ENCODE data around the gene MSANTD1.

The MSANTD1 gene

GRCh38 chr4:3233391-3234071, 15.4 kb upstream of the MSANTD1 start:
- no peak for FAIRE-seq

DNA sequence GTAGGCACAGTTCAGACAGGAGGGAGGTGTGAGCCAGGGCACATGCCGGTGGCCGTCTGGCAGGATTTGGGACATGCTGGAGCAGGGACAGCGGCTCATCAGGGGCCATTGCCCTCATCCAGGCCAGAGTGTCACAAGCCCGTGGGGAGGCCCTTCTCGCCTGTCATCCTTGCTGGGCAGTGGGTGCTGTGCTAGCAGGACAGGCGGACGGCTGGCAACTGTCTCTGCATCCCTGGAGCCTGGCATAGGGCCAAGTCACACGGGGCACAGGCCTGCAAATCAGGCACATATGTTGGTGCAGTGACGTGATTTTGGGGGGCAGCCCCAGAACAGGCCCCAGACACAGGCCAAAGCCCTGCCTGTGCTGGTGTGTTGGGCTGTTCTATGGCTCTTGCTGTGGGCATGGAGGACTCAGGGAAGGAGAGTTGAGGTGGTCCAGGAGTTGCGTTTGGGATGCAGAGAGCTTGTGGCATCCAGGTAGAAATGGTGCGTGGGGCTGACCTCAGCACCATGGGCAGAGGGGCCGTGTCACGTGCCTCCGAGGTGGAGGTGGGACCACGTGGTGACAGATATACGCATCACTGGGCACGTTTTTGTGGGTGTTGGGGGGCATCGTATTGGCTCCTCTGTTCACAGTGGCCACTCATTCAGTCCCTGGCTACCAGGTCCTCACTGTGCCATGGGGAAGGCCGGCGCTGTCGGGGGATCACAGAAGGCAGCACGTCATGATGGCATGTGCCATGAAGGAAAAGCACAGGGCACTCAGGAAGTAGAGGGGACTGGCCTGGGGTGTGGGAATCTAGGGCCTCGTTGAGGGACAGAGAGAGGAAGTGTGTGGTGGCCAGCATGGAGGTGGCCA, 14.6 kb upstream of the MSANTD1 start:
- no peak for FAIRE-seq

DNA sequence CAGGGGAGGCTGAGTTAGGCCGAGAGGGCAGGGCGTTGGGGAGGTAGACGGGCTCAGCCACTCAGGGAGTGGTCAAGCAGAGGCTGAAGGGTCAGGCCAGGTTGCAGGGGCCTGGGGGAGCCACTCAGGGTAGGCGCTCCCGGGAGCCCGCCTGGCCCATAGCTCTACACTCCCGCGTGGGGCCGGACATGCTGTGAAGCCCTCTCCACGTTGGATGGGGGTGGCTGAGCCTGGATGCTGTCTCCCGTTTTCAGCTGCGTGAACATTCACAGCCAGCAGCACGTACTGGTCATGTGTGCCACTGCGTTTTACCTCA, 14.0 kb upstream of the MSANTD1 start:
- no peak for FAIRE-seq

GRCh38 chr4:3235581-3235980, 13.4 kb upstream of the MSANTD1 start:
- FAIRE-seq = no peak

DNA sequence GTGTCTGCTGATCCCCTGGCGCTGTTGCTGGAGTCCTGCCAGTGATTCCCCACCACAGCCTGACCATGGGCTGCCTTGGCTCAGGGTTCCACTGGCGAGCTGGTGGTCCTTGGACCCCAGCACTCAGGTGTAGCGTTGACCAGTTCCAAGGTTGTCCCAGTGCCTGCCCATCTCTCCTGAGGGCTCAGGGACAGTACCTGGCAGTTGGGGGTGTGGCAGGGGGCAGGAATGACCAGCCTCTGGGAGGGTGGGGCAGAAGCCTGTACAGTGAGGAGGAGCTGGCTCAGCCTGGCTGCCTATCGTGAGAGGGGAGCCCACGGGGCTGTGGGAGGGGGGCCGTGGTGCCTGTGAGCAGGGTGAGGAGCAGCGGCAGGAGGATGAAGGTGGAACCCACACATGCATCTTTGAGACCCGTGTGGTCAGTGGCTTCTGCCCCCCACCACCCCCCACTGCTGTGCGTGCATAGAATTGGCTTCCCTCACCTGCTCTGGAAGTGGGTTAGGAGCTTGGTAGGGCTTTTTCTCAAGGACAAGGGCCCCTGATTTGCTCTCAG, 12.6 kb upstream of the MSANTD1 start:
- no peak for FAIRE-seq

GRCh38 chr4:3237266-3237665, 11.7 kb upstream of the MSANTD1 start:
- FAIRE-seq = no peak

DNA sequence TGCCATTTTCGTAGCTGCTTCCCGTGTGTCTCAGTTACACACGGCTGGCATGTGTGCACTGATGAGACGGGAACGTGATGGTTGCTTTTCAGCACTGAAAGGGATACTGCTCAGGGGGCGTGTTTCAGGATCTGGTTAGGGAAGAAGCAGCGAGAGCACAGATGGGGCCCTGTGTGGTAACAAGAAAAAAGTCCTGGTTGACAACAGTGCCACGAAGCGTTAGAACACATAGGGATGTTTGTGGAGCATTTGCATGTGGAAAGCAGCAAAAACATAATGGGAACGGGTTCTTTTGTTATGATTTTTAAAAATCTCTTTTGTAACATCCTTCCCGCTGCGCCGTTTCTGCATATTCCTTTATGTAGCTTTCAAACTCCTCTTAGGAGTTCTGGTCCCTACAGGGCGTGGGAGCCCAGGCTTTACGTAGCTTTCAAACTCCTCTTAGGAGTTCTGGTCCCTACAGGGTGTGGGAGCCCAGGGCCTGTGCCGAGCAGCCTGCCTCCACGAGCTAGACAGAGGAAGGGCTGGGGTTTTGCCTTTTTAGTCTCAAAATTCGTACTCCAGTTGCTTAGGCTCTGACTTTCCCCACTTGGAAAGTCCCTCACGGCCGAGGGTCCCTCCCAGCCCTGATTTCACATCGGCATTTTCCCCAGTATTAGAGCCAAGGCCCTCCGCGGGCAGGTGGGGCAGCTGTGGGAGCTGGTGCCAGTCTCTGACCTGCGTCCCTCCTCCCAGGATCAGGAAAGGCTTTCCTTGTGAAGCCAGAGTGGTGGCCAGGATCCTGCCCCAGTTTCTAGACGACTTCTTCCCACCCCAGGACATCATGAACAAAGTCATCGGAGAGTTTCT, 11.0 kb upstream of the MSANTD1 start:
- FAIRE-seq = no peak

DNA sequence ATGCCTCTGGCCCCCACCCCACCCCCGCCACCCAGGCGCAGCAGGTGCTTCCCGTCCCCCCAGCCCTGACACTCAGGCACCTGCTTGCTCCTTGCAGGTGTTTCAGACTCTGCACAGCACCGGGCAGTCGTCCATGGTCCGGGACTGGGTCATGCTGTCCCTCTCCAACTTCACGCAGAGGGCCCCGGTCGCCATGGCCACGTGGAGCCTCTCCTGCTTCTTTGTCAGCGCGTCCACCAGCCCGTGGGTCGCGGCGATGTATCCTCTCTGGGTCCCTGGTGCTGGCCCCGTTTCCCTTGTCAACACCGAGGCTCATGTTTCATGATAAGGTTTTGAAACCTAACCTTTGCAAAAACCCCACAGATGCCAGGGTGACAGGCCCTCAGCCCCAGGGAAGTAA, 10.2 kb upstream of the MSANTD1 start:
- FAIRE-seq = no peak

DNA sequence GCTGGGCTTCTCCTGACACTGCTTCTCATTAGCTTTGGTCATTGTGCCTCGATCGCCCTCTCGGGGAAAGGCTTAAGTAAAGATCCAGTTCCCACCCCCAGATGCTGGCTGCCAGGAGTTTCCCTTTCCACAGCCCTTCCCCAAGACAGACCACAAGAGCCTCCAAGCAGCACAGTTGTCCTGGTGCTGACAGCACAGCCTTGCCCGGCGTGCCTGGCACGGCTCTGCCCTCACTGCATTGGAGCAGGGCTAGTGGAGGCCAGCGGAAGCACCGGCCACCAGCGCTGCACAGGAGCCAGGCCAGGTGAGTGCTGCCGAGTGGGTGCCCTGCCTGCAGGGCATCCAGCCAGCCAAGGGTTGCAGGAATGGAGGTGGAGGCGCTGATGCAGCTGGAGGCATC, 9.7 kb upstream of the MSANTD1 start:
- no peak for FAIRE-seq

DNA sequence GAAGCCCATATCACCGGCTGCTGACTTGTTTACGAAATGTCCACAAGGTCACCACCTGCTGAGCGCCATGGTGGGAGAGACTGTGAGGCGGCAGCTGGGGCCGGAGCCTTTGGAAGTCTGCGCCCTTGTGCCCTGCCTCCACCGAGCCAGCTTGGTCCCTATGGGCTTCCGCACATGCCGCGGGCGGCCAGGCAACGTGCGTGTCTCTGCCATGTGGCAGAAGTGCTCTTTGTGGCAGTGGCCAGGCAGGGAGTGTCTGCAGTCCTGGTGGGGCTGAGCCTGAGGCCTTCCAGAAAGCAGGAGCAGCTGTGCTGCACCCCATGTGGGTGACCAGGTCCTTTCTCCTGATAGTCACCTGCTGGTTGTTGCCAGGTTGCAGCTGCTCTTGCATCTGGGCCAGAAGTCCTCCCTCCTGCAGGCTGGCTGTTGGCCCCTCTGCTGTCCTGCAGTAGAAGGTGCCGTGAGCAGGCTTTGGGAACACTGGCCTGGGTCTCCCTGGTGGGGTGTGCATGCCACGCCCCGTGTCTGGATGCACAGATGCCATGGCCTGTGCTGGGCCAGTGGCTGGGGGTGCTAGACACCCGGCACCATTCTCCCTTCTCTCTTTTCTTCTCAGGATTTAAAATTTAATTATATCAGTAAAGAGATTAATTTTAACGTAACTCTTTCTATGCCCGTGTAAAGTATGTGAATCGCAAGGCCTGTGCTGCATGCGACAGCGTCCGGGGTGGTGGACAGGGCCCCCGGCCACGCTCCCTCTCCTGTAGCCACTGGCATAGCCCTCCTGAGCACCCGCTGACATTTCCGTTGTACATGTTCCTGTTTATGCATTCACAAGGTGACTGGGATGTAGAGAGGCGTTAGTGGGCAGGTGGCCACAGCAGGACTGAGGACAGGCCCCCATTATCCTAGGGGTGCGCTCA, 8.7 kb upstream of the MSANTD1 start:
- no peak for FAIRE-seq

DNA sequence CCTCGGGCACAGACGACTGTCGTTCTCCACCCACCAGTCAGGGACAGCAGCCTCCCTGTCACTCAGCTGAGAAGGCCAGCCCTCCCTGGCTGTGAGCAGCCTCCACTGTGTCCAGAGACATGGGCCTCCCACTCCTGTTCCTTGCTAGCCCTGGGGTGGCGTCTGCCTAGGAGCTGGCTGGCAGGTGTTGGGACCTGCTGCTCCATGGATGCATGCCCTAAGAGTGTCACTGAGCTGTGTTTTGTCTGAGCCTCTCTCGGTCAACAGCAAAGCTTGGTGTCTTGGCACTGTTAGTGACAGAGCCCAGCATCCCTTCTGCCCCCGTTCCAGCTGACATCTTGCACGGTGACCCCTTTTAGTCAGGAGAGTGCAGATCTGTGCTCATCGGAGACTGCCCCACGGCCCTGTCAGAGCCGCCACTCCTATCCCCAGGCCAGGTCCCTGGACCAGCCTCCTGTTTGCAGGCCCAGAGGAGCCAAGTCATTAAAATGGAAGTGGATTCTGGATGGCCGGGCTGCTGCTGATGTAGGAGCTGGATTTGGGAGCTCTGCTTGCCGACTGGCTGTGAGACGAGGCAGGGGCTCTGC, 7.9 kb upstream of the MSANTD1 start:
- no peak for FAIRE-seq

- FAIRE-seq = peak; percentile 90
Measured at GRCh38 chr4:3241898-3242524, 6.9 kb upstream of the MSANTD1 start.

GRCh38 chr4:3243136-3243780, 5.7 kb upstream of the MSANTD1 start:
- no peak for FAIRE-seq

GRCh38 chr4:3244002-3244401, 5.0 kb upstream of the MSANTD1 start:
- FAIRE-seq = no peak

DNA sequence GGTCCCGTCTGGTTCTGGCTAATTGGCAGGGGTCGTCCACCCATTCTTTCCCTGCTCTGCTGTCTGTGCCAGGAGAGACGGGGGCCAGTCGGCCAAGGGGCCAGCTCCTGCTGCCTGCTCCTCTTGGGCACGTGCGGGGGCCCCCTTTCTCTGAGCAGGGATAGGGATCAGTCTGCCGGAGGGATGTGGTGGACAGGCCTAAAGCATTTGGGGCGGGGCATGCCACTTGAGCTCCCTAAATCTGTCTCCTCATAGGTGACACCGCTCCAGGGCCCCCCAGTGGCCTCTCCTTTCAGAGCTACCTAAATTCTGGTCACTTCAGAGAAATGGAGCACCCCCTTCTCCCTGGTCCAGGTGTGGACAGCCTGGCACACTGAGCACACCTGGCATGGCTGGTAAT, 4.2 kb upstream of the MSANTD1 start:
- FAIRE-seq = no peak

DNA sequence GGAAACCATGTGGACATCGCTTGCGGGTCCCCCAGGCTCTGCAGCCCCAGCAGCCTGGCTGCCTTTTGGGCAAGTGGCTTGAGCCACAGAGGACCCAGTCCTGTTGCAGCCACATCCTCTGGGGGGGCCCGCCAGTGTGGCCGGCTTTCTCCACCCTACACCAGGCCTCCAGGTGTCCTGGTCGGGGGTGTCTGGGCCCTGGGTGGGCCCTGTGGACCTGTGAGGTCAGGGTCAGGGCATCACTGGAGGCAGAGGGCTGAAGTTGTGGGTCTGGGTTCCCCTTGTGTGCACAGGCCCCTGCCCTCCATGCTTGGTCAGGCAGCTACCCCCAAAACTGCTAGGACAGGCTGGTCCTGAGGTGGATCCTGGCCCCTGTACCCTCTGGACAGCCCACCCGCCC, 3.3 kb upstream of the MSANTD1 start:
- no peak for FAIRE-seq

GRCh38 chr4:3246458-3247398, 2.2 kb upstream of the MSANTD1 start:
- FAIRE-seq = no peak

GRCh38 chr4:3247399-3248177, 1.4 kb upstream of the MSANTD1 start:
- FAIRE-seq = no peak

DNA sequence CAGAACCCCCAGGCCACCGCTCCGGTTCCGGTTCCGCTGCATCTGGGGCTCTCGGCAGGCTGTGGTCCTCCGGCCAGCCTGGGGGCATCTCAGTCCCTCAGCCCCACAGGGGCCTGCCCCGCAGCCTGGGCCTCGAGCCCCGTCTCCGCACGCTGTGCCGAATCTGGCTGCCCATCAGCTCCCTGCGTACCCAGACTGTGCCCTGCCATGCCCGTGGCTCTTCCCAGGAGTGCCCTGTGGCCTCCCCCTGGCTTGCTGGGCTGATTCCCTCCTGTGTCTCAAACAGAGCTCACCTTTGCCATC, 830 bp upstream of the MSANTD1 start:
- no peak for FAIRE-seq

Data from endometrium (tissue), 2 donors.